ENCODE data around the gene KRTAP20-2. TPM values are rescaled to one million over a fixed set of nuclear protein-coding genes. Genes with fewer than 3 reads are reported as not detected.

Gene KRTAP20-2
- not detected for polyA plus RNA-seq

DNA sequence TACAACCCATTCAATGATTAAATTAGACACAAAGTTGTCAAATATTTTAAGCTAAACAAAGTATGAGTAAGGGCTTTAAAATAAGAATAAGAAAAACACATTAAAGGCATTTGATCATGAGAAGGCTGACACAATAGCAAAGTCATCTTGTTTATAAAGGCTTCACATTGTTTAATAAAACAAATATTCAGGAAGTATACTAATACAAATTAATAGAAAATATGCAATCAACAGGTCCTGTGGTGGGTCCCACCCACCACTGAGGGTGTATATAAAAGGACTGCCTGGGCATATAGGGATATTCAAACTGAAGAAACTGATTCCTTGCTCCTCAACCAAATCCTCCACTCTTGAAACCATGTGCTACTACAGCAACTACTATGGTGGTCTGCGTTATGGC is at the start of gene KRTAP20-2:
TSS of gene KRTAP20-2 (plus strand) at position 301 of the 400 bp plus-strand sequence. CDS start at position 359, 58 bp downstream.
- 81 to 96% (median 90%) methylated on average over 1 of the region's 1 CpG for WGBS, 3 donors
- H3K27ac ChIP-seq (ENCODE audit: low read depth, low read length) = no peak within 1 kb of the TSS

DNA sequence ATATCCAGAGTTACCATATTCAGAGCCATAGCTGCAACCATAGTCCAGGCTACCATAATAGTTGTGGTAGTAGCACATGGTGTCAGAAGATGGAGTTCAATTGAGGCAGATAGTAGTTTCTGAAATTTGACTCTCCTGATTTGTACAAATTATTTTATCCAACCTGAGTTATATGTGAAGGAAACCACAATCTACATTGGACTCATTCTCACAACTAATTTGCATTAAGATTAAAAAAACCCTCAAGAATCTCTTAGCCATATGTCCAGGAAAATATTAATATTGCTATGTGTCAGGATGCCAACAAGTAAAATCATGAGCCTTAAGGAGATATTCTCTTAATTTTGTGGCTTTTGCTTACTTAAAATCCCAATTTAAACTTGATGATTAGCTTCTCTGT is 44.7 kb upstream of the KRTAP20-2 start, which contains the start of gene KRTAP22-2:
TSS of gene KRTAP22-2 (minus strand) at position 101 of the 400 bp plus-strand sequence.
- H3K27ac ChIP-seq (ENCODE audit: low read depth, low read length) = no peak within 1 kb of the TSS

DNA sequence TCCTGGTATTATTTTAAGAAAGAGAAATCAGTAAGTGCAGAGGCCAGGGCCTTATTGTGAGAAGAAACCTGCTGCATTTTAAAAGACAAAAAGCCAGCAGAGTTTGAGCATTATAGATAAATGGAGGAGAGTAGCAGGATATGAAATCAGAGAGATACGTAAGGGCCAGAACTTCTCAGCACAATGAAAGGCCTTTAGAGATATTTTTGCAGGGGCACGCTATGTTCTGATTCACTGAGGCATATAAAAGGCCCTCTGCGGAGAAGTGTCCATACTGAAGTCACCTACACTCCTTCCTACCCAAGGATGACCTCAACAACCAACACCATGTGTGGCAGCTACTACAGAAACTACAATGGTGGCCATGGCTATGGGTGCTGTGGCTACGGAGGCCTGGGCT is 42.9 kb upstream of the KRTAP20-2 start, which contains the start of gene KRTAP6-3:
TSS of gene KRTAP6-3 (plus strand) at position 301 of the 400 bp plus-strand sequence. CDS start at position 307, 6 bp downstream.
- no peak within 1 kb of the TSS for H3K27ac ChIP-seq (ENCODE audit: low read depth, low read length)
- 89 to 94% (median 92%) methylated on average over 4 of the region's 4 CpGs for WGBS, 3 donors

DNA sequence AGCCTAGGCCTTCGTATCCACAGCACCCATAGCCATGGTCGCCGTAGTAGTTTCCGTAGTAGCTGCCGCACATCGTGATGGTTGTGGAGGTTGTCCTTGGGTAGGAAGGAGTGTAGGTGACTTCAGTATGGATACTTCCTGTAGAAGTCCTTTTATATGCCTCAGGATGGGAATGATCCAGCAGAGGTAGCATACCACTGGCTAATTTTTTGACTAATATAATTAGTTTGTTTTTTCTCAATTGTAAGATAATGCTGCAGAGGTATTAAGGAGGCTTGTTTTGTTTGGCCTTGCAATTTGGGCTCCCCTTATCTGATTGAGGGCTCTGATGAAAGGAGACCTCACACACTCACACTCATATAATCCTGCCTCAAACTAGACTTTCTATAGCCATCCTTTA is 36.2 kb upstream of the KRTAP20-2 start, which contains the start of gene KRTAP6-2:
TSS of gene KRTAP6-2 (minus strand) at position 101 of the 400 bp plus-strand sequence. CDS start at position 73, 28 bp downstream.
- H3K27ac ChIP-seq (ENCODE audit: low read depth, low read length) = no peak within 1 kb of the TSS
- 92 to 96% (median 96%) methylated on average over 6 of the region's 6 CpGs for WGBS, 3 donors

DNA sequence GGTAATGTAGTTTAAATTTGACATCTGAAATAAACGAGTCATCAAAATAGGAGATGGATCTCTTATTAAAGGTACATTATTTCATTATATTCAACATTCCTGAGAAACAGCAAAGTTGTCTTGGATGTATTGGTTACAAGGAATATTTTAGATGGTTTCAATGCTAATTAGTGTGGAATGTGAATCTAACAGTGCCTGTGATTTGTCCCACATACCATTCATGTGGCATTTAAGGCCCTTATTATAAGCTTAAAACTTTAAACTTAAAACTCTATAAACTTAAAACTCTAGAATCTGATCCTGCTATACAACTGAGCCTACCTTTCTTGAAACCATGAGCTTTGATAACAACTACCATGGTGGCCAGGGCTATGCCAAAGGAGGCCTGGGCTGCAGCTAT is 34.2 kb upstream of the KRTAP20-2 start, which contains the start of gene KRTAP22-1:
TSS of gene KRTAP22-1 (plus strand) at position 301 of the 400 bp plus-strand sequence.
- 48 to 76% (median 50%) methylated on average over 1 of the region's 1 CpG for WGBS, 3 donors
- no peak within 1 kb of the TSS for H3K27ac ChIP-seq (ENCODE audit: low read depth, low read length)

DNA sequence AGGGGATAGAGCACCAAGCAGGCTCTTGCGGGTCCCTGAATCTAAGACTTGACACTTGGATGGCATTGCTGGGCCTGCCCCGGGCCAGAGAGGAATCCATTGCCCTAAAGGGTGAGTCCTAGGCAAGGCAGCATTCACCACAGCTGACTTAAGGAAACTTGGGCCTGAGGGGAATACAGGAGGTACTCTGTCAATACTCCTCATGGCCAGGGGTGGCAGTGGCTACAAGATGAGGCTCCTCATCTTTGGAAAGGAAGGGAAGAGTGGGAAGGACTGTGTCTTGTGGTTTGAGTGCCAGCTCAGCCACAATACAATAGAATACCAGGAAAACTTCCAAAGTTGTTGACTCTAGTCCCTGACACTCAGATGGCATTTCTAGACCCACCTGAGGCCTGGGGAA is 29.0 kb upstream of the KRTAP20-2 start:
- H3K27ac ChIP-seq (ENCODE audit: low read depth, low read length) = no peak overlapping the region
- 87 to 90% (median 87%) methylated on average over 2 of the region's 2 CpGs for WGBS, 3 donors

DNA sequence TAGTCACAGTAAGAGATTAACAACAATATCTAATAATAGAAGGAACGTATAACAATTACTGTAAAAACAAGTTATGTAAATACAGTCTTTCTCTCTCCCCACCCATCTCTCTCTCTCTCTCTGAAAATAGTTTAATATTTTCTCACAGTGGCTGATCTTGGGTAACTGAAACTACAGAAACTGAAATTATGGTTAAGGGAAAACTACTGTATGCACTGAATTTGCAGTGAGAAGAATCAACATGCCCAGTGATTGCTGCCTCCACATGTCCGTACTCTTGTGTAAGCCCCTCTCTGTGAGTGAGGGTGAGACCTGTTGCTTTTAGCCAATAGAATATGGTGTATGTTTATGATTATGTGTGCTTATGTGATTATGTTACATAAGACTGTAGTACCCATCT is 22.9 kb upstream of the KRTAP20-2 start:
- WGBS, 3 donors = 68 to 90% (median 85%) methylated on average over 2 of the region's 2 CpGs

DNA sequence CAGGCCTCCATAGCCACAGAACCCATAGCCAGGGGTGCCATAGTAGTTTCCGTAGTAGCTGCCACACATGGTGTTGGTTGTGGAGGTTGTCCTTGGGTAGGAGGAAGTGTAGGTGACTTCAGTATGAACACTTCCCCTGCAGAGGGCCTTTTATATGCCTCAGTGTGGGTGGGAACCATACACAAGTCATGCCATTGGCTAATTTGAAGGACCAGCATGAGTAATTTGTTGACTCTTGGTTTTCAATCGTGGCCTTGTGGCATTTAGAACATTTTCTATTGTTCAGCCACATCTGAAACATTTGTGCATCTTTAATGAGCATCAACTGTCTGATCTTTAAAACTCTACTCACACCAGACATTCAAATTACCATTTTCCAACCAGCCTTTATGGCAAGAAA is 21.2 kb upstream of the KRTAP20-2 start, which contains the start of gene KRTAP6-1:
TSS of gene KRTAP6-1 (minus strand) at position 95 of the 400 bp plus-strand sequence. CDS start at position 69, 26 bp downstream.
- WGBS, 3 donors = 62 to 79% (median 74%) methylated on average over 2 of the region's 2 CpGs
- no peak within 1 kb of the TSS for H3K27ac ChIP-seq (ENCODE audit: low read depth, low read length)

More for the DNA sequence above, 22.9 kb upstream of the KRTAP20-2 start:
- no peak overlapping the region for H3K27ac ChIP-seq (ENCODE audit: low read depth, low read length)

DNA sequence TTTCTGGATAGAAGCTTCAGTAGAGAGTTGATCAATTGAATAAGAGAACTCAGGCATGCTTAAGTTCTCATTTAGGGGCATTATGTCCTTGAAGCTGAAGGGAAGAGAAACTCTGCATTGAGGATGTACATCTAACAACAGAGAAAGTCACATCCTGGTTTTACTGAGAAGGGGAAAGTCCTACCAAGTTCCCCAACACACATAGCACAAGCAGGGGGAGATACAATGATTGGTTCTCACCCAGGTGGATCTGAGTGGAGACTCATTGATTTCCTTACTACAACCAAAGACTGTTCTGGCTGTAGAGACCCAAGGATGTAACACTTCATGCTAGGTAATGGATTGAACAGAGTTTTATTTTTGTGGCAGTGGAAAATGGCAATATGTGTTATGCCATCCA is 19.8 kb upstream of the KRTAP20-2 start:
- H3K27ac ChIP-seq (ENCODE audit: low read depth, low read length) = no peak overlapping the region

DNA sequence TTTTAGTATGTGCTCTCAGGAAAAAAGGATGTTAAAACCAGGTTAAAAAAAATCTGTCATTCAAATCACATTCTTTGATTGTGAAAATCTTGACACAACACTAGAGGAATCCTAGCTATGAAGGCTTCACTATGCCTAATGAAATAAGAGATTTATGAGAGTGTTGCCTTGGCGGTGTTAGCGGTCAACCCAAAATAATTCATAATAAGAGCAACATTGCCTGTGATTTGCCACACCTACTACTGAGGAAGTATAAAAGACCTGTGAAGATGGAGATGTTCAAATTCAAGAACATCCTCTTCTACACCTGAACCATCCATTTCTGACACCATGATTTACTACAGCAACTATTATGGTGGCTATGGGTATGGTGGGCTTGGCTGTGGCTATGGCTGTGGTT is 18.9 kb upstream of the KRTAP20-2 start, which contains the start of gene KRTAP20-1:
TSS of gene KRTAP20-1 (plus strand) at position 301 of the 400 bp plus-strand sequence. CDS start at position 331, 30 bp downstream.
- 90 to 95% (median 92%) methylated on average over 2 of the region's 2 CpGs for WGBS, 3 donors
- no peak within 1 kb of the TSS for H3K27ac ChIP-seq (ENCODE audit: low read depth, low read length)

DNA sequence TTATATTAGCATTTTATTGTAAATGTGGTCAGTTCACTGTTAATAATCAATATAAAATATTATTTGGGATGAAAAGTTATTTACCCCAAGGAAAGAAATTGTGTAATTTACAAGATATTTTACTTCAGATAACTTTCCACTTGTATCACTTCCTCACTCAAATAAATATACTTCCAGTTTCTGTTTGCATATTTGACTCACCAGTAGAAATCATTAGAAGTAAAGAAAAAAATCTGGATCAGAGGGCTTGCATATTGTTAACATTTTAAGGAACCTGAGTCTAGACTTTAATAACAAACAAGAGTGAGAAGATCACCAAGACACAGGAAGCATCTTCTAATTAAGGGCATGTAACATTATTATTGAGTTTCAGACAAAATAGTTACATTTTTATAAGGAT is 14.9 kb upstream of the KRTAP20-2 start:
- no peak overlapping the region for H3K27ac ChIP-seq (ENCODE audit: low read depth, low read length)

DNA sequence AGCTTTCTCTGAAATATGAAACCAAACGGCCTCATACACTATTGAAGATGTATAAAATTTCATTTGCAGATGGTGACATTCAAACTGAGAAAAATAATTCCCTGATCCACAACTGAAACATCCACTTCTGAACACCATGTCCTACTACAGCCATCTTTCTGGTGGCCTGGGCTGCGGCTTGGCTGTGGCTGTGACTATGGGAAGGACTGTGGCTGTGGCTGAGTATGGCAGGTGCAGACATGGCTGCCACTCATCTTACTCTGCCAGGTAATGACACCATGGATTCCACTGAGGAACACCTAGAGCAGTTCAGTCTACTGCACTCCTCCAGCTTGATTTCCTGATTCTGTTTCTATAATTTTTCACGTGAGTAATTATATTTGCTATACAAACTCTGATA is 14.5 kb upstream of the KRTAP20-2 start, which contains the start of gene KRTAP20-4:
TSS of gene KRTAP20-4 (plus strand) at position 106 of the 400 bp plus-strand sequence.
- no peak within 1 kb of the TSS for H3K27ac ChIP-seq (ENCODE audit: low read depth, low read length)
- 76 to 83% (median 80%) methylated on average over 3 of the region's 3 CpGs for WGBS, 3 donors

DNA sequence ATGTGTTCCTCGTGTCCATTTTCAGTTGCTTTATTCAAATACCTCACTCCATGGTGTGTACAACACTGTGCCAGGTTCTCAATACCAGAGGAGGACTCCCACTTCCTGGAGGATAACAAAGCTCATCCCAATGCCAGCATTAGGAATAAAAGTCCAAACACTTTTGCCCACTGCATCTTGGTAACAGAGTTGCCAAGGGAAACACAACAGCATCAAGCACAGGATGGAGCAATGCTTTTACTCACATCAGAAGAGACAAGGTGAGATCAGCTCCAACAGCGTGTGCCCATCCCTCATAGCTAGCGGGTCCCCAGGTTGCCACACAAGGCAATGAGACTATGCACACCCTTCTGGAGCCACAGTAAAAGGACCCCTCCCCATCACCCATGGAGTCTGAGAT is 11.6 kb upstream of the KRTAP20-2 start:
- no peak overlapping the region for H3K27ac ChIP-seq (ENCODE audit: low read depth, low read length)
- 84 to 90% (median 88%) methylated on average over 3 of the region's 3 CpGs for WGBS, 3 donors

DNA sequence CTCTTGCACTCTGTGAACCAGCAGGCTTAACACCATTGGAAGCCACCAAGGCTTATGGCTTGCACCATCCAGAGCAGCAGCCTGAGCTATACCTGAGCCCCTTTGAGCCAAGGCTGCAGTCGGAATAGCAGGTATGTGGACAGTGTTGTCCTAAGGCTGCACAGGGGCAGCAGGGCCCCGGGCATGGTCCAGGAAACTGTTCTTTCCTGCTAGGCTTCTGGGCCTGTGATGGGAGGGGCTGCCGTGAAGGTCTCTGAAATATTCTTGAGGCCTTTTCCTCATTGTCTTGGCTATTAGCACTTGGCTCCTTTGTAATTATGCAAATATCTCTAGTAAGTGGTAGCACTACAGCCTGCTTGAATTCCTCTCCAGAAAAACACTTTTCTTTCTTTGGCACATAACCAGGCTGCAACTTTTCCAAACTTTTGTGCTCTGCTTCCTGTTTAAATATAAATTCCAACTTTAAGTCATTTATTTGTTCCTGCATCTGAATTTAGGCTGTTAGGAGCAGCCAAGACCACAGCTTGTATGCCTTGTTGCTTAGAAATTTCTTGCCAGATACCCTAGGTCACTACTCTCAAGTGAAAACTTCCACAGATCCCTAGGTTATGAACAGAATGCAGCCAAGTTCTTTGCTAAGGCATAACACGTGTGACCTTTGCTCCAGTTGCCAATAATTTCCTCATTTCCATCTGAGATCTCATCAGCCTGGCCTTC is 9.4 kb upstream of the KRTAP20-2 start:
- WGBS, 3 donors = 54 to 64% (median 62%) methylated on average over 4 of the region's 4 CpGs
- H3K27ac ChIP-seq (ENCODE audit: low read depth, low read length) = no peak overlapping the region

DNA sequence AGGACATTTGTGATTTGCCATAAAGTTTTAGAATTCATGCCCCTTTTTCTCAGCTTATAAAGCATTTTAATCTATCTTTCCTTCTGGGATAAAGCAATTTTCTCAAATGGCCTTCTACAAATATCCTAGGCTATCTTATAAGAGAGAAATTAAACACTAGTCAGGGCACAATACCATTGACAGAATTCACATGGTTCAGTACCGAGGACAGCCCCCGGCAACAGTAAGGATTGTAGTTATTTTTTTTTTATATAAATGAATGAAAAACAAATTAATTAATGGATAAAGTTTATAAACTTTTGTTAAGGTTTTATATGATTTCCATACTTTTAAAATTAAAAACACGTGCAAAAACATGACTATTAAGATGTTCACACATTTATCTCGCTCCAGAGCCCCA is 6.9 kb upstream of the KRTAP20-2 start:
- 76 to 92% (median 79%) methylated on average over 4 of the region's 4 CpGs for WGBS, 3 donors

DNA sequence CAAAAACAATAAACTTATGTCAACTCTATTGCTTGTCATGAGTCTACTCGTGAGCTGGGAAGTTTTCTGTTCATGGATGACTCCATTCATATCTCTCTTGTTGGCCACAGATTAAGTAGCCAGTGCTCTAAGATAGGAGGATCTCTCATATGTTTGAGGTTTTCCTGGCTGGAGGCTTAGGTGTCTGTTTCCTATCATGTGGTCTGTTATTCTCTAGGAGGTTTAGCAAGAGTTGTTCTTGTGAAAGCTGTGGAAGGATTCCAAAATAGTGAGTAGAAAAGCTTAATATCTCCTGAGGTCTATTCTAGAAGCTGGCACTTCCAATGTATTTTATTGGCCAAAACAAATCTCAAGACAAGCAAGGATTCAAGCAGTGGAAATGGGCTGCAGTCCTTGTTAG is 5.8 kb upstream of the KRTAP20-2 start:
- 30 to 41% (median 40%) methylated on average over 1 of the region's 1 CpG for WGBS, 3 donors
- H3K27ac ChIP-seq (ENCODE audit: low read depth, low read length) = no peak overlapping the region

More for the DNA sequence above, 6.9 kb upstream of the KRTAP20-2 start:
- no peak overlapping the region for H3K27ac ChIP-seq (ENCODE audit: low read depth, low read length)

DNA sequence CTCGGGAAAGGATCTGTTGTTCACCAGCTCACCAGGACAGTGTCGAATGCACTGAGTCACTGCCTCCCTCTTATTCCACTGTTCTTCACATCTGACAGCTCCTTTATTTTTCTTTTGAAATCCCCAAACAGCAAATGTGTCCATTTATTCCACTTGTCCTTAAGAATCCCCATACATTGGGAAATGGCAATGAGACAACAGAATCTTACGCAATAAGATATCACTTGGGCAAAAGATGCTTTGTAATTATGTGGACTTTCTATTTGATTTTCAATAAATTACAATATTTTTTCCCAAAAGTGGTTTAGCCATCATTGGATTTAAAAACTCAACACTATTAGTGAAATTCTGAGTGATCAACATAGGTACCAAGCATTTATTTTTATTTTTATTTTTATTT is 3.7 kb downstream of the KRTAP20-2 start:
- WGBS, 3 donors = 79 to 86% (median 85%) methylated on average over 3 of the region's 3 CpGs
- no peak overlapping the region for H3K27ac ChIP-seq (ENCODE audit: low read depth, low read length)

DNA sequence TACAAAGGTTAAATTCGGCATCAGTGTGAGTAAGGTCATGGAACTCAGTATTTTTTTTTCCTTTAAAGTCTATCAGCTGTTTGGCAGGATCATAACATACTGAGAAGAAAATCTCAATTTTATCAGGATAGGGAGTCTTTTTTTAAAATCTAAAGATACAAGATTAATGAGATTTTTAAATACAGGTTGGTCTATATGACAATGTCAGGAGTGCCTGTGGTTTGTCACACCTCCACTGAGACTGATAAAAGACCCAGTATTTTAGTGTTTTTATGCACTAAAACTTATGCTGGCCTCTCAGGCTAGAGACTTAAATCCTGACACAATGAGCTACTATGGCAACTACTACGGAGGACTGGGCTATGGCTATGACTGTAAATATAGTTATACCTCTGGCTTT is 7.6 kb downstream of the KRTAP20-2 start, which contains the start of gene KRTAP20-3:
TSS of gene KRTAP20-3 (plus strand) at position 301 of the 400 bp plus-strand sequence.
- WGBS, 3 donors = 79 to 88% (median 82%) methylated on average over 2 of the region's 2 CpGs
- H3K27ac ChIP-seq (ENCODE audit: low read depth, low read length) = no peak within 1 kb of the TSS

DNA sequence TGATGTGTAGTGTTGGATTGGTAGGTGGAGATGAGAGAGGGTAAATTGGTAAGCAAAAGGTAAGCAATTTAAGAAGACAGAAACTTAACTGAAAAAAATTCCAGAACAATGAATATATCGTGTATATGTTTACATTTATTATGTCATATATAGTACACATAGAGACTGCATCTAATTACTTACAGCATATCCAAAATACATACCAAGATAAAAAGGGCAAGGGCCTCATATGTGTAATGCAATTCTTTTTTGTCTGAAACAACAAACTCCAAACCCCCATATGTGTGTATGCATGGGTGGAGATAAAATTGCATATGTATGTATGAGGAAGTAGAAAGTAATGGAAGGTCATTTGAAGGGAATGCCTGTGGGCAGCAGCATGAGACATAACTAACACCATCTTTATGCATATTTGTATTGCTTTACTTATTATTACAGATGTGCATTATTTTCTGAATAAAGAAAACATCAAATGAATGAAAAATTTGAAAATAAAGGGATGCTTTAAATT is 12.0 kb downstream of the KRTAP20-2 start:
- H3K27ac ChIP-seq (ENCODE audit: low read depth, low read length) = no peak overlapping the region
- WGBS, 3 donors = 59 to 86% (median 68%) methylated on average over 1 of the region's 1 CpG

All from adipose tissue (tissue), 3 donors.